ENCODE results near the gene VSTM1. TPM values are rescaled to one million over a fixed set of nuclear protein-coding genes. Genes with fewer than 3 reads are reported as not detected.

The VSTM1 gene
- total RNA-seq, 2 experiments from 2014 or later = not detected

DNA sequence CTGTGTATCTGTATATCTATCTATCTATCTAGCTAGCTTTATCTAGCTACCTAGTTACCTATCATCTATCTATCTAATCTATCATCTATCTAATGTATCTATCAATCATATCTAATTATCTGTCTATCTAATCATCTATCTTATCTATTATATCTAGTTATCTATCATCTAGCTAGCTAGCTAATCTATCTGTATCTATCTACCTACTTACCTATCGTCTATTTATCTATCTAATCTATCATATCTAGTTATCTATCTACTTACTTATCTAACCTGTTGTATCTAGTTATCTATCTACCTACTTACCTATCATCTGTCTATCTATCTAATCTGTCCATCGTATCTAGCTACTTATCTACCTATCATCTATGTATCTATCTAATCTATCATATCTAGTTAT, 17.9 kb downstream of the VSTM1 start:
- intact Hi-C loops (cut with micrococcal nuclease; ENCODE audit: unreplicated experiment) = no loop called here
- ChIA-PET CTCF (ENCODE audit: unreplicated experiment) (interaction anchor here (0.5 kb wide), 1 partner anchor 16 kb away, joined by 3 read pairs; no protein-coding TSS in a partner anchor), POLR2A (no interaction called here)
- no peaks in the 10 kb centered on the region for H3K4me1 ChIP-seq (ENCODE audit: insufficient read depth, low read length, poor library complexity, severe bottlenecking)
- BruUV-seq (replicated peaks) = no TSS peak
- H2AFZ ChIP-seq (ENCODE audit: low read length) = no peak overlapping the region
- no peak overlapping the region for H3K27ac ChIP-seq (ENCODE audit: low read depth, low read length, poor library complexity, severe bottlenecking)
- TF ChIP-seq, protein P1, sequence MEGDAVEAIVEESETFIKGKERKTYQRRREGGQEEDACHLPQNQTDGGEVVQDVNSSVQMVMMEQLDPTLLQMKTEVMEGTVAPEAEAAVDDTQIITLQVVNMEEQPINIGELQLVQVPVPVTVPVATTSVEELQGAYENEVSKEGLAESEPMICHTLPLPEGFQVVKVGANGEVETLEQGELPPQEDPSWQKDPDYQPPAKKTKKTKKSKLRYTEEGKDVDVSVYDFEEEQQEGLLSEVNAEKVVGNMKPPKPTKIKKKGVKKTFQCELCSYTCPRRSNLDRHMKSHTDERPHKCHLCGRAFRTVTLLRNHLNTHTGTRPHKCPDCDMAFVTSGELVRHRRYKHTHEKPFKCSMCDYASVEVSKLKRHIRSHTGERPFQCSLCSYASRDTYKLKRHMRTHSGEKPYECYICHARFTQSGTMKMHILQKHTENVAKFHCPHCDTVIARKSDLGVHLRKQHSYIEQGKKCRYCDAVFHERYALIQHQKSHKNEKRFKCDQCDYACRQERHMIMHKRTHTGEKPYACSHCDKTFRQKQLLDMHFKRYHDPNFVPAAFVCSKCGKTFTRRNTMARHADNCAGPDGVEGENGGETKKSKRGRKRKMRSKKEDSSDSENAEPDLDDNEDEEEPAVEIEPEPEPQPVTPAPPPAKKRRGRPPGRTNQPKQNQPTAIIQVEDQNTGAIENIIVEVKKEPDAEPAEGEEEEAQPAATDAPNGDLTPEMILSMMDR (conservative IDR thresholded peaks at IDR 0.05; ENCODE audit: low read length) = no peak
- no peak for TF ChIP-seq EZH2phosphoT487 (IDR thresholded peaks at IDR 0.05; ENCODE audit: borderline replicate concordance, low read depth, low read length)
- no peak overlapping the region for H3K4me2 ChIP-seq (ENCODE audit: low read length)
- H3K9me3 ChIP-seq (ENCODE audit: low read length) = no peaks in the 10 kb centered on the region
- no peaks in the 10 kb centered on the region for H3K79me2 ChIP-seq (ENCODE audit: insufficient read depth, low read depth, low read length)
- DNase-seq (ENCODE audit: low spot score) = no peak
- H4K20me1 ChIP-seq (ENCODE audit: insufficient read depth, low read length) = no peaks in the 10 kb centered on the region
- H3K4me3 ChIP-seq (ENCODE audit: low read depth, low read length, poor library complexity, severe bottlenecking) = no peak overlapping the region
- no peaks in the 10 kb centered on the region for H3K36me3 ChIP-seq (ENCODE audit: insufficient read depth, low read length)
- no peaks in the 10 kb centered on the region for H3K9me2 ChIP-seq (ENCODE audit: insufficient read depth, low read length)

DNA sequence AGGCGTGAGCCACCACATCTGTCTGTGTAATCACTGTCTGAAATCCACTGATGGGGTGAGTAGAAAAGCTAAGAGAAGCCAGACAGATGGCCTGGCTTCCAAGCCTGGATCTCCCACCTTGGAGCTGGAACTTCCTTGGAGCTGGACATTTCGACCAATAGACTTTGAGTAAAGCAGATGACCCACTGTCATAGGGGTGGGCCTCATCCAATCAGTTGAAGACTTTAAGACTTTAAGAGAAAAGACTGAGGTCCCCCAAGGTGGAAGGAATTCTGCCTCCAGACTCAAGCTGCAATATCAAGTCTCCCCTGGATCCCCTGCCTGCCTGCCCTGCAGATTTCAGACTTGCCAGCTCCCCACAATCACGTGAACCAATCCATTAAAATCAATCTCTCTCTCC, 20.7 kb downstream of the VSTM1 start:
- Histone ChIP-seq H2AFZ (ENCODE audit: low read length) (no peak overlapping the region), H3K27ac (ENCODE audit: low read depth, low read length, poor library complexity, severe bottlenecking) (no peak overlapping the region), H3K9me2 (ENCODE audit: insufficient read depth, low read length) (no peaks in the 10 kb centered on the region), H3K79me2 (ENCODE audit: insufficient read depth, low read depth, low read length) (no peaks in the 10 kb centered on the region), H4K20me1 (ENCODE audit: insufficient read depth, low read length) (no peaks in the 10 kb centered on the region), H3K4me1 (ENCODE audit: insufficient read depth, low read length, poor library complexity, severe bottlenecking) (no peaks in the 10 kb centered on the region), H3K9me3 (ENCODE audit: low read length) (no peaks in the 10 kb centered on the region), H3K36me3 (ENCODE audit: insufficient read depth, low read length) (no peaks in the 10 kb centered on the region), H3K4me3 (ENCODE audit: low read depth, low read length, poor library complexity, severe bottlenecking) (no peak overlapping the region), H3K4me2 (ENCODE audit: low read length) (no peak overlapping the region)
- ChIA-PET CTCF (ENCODE audit: unreplicated experiment) (no interaction called here), POLR2A (no interaction called here)
- intact Hi-C loops (cut with micrococcal nuclease; ENCODE audit: unreplicated experiment) = no loop called here
- no peak for DNase-seq (ENCODE audit: low spot score)
- BruUV-seq (replicated peaks) = no TSS peak
- TF ChIP-seq EZH2phosphoT487 (IDR thresholded peaks at IDR 0.05; ENCODE audit: borderline replicate concordance, low read depth, low read length) = no peak
- TF ChIP-seq, protein P1 (conservative IDR thresholded peaks at IDR 0.05; ENCODE audit: low read length) = no peak

DNA sequence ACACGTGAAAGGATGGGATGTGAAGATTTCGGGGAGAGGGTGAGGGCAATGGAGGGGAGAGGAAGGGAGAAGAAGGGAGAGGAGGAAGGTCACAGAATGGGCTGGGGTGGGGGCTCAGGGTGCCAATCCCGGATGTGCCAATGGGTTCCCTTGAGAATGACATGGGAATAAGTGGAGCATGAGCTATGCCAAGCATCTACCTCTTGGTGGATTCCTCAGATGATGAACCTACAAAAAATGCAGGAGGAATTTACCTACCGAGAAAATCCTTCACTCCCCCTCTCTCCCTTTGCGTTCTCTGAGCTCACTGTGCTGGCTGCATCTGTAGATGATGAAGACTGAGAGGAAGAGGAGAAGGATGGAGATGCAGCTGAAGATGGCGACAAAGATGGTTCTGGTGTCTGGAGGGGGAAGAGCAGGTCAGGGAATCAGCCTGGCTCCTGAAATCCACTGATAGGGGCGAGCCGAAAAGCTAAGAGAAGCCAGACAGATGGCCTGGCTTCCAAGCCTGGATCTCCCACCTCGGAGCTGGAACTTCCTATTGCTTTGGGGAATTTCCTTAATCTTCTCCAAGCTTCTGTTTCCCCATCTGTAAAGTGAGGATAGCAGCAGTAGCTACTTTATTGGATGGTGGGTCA, 21.6 kb downstream of the VSTM1 start:
- no peak overlapping the region for H2AFZ ChIP-seq (ENCODE audit: low read length)
- H3K36me3 ChIP-seq (ENCODE audit: insufficient read depth, low read length) = no peaks in the 10 kb centered on the region
- ChIA-PET CTCF (ENCODE audit: unreplicated experiment) (no interaction called here), POLR2A (no interaction called here)
- TF ChIP-seq EZH2phosphoT487 (IDR thresholded peaks at IDR 0.05; ENCODE audit: borderline replicate concordance, low read depth, low read length) = no peak
- TF ChIP-seq, protein P1 (conservative IDR thresholded peaks at IDR 0.05; ENCODE audit: low read length) = no peak
- DNase-seq (ENCODE audit: low spot score) = no peak
- no peaks in the 10 kb centered on the region for H3K4me1 ChIP-seq (ENCODE audit: insufficient read depth, low read length, poor library complexity, severe bottlenecking)
- no peaks in the 10 kb centered on the region for H4K20me1 ChIP-seq (ENCODE audit: insufficient read depth, low read length)
- intact Hi-C loops (cut with micrococcal nuclease; ENCODE audit: unreplicated experiment) = no loop called here
- H3K27ac ChIP-seq (ENCODE audit: low read depth, low read length, poor library complexity, severe bottlenecking) = no peak overlapping the region
- no peaks in the 10 kb centered on the region for H3K9me3 ChIP-seq (ENCODE audit: low read length)
- H3K4me3 ChIP-seq (ENCODE audit: low read depth, low read length, poor library complexity, severe bottlenecking) = no peak overlapping the region
- H3K4me2 ChIP-seq (ENCODE audit: low read length) = no peak overlapping the region
- no TSS peak for BruUV-seq (replicated peaks)
- H3K79me2 ChIP-seq (ENCODE audit: insufficient read depth, low read depth, low read length) = no peaks in the 10 kb centered on the region
- no peaks in the 10 kb centered on the region for H3K9me2 ChIP-seq (ENCODE audit: insufficient read depth, low read length)
